Choroid plexus epithelial cell (primary cell): Measurements from ENCODE around the gene ROR2.
"Not testable (repeated sequence)": the region's sequence is repeated elsewhere in the genome, so short reads cannot be mapped to it uniquely, and the experiment has no call there.

Experiments used
- DNase-seq: peaks from one replicate; pipeline ENCODE4 v3.0.0-alpha.2; 2010; ENCODE audit warnings: low read depth
- H3K4me3 ChIP-seq: 2 replicates; pipeline ENCODE4 v1.5.1; 2011; ENCODE audit warnings: low read depth, mild to moderate bottlenecking, control low read depth, low read length, moderate library complexity
- TF ChIP-seq, protein P1 (sequence below): conservative IDR thresholded peaks from 2 replicates; pipeline ENCODE4 v1.5.1; 2011; ENCODE audit warnings: low read depth, mild to moderate bottlenecking, control low read depth, inconsistent platforms, low read length, moderate library complexity

ROR2 gene

DNA sequence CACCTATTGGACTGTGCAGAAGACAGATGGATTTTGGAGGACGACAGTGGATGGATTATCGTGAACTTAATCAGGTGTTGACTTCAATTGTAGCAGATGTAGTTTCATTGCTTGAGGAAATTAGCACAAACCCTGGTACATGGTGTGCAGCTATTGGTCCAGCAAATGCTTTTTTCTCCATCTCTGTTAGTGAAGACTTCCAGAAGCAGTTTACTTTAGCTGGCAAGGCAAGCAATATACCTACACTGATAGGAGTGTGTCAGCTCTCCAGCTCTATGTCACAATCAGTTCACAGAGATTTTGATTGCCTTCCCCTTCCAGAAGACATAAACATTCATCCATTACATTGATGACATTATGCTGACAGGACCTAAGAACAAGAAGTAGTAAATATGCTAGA lies 35.7 kb upstream of the ROR2 start:
- no peak for DNase-seq
- H3K4me3 ChIP-seq, result no peak overlapping the region
- TF ChIP-seq, protein P1, sequence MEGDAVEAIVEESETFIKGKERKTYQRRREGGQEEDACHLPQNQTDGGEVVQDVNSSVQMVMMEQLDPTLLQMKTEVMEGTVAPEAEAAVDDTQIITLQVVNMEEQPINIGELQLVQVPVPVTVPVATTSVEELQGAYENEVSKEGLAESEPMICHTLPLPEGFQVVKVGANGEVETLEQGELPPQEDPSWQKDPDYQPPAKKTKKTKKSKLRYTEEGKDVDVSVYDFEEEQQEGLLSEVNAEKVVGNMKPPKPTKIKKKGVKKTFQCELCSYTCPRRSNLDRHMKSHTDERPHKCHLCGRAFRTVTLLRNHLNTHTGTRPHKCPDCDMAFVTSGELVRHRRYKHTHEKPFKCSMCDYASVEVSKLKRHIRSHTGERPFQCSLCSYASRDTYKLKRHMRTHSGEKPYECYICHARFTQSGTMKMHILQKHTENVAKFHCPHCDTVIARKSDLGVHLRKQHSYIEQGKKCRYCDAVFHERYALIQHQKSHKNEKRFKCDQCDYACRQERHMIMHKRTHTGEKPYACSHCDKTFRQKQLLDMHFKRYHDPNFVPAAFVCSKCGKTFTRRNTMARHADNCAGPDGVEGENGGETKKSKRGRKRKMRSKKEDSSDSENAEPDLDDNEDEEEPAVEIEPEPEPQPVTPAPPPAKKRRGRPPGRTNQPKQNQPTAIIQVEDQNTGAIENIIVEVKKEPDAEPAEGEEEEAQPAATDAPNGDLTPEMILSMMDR, result no peak

DNA sequence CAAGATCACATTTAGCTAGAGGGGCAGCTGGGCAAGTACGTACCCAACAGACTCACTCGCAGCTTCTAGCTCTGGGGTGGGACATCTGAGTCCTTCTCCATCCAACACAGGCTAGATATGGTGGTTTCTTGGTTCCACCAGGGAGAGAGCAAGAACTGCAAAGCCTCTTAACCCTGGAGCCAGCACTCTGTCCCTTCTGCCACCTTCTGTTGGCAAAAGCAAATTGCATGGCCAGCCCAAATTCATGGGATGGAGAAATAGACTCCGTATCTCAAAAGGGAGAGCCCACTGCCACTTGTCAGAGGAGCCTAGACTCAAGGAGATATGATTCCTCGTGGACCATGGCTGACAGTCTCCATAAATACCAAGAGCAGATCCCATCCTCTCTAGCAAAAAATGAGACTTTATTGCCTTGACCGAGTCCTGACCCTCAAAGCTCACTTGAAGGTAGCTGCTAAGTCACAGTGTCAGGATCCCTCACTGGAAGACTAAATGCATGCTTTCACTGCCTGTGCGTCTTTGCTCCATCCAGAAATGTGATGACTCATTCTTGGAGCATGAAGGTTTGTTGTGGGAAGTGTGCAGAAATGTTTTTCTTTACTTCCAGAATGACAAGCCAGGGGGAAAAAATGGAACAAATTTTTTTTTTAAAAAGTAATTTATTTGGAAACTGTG lies 28.8 kb upstream of the ROR2 start:
- peak; percentile 93 for DNase-seq
- TF ChIP-seq, protein P1, result peak; percentile 62
- no peak overlapping the region for H3K4me3 ChIP-seq

DNA sequence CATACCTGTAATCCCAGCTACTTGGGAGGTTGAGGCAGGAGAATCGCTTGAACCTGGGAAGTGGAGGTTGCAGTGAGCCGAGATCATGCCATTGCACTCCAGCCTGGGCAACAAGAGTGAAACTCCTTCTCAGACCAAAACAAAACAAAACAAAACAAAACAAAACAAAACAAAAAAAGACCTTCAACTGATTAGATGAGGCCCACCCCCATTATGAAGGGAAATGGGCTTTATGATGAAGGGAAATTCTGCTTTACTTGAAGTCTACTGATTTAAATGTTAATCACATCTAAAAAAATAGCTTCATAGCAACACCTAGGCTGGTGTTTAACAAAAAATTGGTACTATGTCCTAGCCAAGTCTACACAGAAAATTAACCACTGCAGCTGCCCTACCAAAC lies 25.2 kb upstream of the ROR2 start:
- not testable (repeated sequence) for DNase-seq

DNA sequence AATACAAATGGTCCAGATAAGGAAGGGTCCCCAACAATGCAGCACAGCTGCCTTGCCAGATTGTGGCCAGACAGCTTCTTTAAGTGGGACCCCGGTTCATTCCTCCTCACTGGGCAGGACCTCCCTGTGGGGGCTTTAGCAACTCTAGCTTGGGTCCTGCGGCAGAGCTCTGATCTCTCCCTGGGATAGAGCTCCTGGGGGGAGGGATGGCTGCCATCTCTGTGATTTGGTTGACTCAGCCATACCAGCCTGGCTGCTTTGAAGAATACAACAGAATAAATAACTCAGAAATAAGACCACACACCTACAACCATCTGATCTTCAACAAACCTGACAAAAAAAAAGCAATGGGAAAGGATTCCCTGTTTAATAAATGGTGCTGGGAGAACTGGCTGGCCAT lies 22.7 kb upstream of the ROR2 start:
- TF ChIP-seq, protein P1, result no peak
- DNase-seq, result no peak
- H3K4me3 ChIP-seq, result no peak overlapping the region

More for the DNA sequence above, 25.2 kb upstream of the ROR2 start:
- not testable (repeated sequence) for H3K4me3 ChIP-seq

DNA sequence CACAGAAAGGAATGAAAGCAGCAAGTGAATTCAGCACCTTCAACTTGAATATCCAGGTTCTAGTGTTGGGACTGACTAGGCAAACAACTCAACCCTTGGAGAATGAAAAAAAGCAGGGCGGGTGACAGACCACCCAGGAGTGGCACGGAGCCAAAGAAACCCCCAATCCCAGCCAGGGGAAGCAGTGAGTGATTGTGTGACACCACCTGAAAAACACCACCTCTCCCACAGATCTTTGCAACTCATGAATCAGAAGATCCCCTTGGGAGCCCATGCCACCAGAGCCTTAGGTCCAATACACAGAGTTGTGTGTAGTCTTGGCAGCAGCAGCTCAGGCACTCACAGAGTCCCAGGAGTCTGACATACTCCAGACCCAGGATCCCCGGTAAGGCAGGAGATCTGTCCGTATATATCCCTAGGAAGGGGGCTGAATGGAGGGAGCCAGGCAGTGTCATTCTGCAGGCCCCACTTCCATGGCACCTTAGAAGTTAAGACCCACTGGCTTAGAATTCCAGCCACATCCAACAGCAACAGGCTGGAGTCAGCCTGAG lies 22.1 kb upstream of the ROR2 start:
- H3K4me3 ChIP-seq, result no peak overlapping the region
- DNase-seq, result no peak
- TF ChIP-seq, protein P1, result no peak

DNA sequence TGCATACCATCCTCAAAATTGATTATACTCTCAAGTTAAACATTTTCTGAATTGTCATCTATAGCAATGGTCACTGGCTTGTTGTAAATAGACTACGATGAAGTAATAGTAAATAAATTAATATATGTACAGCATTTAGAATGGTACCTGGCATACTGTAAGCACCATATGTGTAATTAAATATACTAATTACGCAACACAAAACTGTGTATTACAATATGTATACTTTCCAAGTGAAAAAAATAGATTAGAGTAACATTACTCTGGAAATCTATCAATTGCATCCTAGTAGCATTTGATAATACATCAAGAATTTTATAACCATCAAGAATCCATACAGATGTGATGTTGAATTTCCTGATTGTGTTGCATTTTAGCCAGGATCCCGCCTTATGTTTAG lies 17.2 kb upstream of the ROR2 start:
- no peak for DNase-seq
- TF ChIP-seq, protein P1, result no peak
- no peak overlapping the region for H3K4me3 ChIP-seq

DNA sequence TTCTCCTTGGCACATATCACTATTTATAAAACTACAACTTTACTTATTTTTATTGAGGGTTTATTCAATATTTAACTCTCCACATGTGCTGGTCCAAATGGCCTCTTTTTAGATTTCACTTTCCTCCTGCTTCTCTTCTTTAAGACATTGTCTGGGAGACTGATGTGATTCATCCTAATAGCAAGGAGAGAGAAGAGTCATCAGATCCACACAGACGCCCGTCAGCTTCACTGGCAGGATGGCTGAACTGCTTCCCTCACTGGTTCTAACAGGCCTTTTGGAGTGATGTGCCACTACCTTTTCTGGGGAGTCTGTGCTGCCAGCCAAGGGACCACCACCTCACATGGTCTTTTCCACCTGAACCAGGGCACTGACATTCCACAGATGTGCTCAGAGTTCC lies 16.5 kb upstream of the ROR2 start:
- no peak overlapping the region for H3K4me3 ChIP-seq
- peak; percentile 34 for DNase-seq
- TF ChIP-seq, protein P1, result no peak
